BE2C (cell line): Measurements from ENCODE around the gene ADD2.

Experiments used
- DNase-seq: peaks from one replicate; pipeline ENCODE4 v3.0.0-alpha.2; 2020
- H3K27me3 ChIP-seq: fragments of 250-450 bp; sonication (Bioruptor Pico); 2 replicates; pipeline ENCODE4 v1.5.1; 2020; ENCODE audit warnings: mild to moderate bottlenecking
- H3K36me3 ChIP-seq: fragments of 250-450 bp; sonication (Bioruptor Pico); 2 replicates; pipeline ENCODE4 v1.5.1; 2020; ENCODE audit warnings: mild to moderate bottlenecking
- H3K4me1 ChIP-seq: fragments of 250-450 bp; sonication (Bioruptor Pico); 2 replicates; pipeline ENCODE4 v1.5.1; 2020
- H3K4me3 ChIP-seq: 2 replicates; pipeline ENCODE4 v1.5.1; 2011; ENCODE audit warnings: low read depth, low read length
- H3K9me3 ChIP-seq: fragments of 250-450 bp; sonication (Bioruptor Pico); 2 replicates; pipeline ENCODE4 v1.5.1; 2020
- TF ChIP-seq, protein P1 (sequence below): IDR thresholded peaks from 2 replicates; pipeline ENCODE4 v1.5.1; 2012; ENCODE audit warnings: mild to moderate bottlenecking, low read depth, low read length

The ADD2 gene

DNA sequence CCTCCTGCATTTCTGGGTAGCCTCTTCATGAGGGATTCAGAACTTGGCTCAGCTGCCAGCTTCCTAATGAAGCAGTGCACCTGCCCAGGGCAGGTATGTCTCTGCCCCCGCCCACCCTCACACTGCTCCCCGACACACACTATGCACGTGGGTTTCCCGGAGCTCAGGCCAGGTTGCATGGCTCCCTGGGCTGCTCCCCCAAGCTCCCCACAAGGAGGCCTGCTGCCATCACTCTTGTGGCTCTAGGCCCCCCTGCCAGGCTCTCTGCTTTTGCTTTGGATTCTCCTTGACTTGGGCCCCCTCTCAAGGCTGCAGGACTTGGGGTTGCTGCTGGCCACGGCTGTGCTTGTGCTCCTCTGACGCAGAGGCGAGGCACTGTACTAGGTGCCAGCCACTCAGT, 43.6 kb downstream of the ADD2 start:
- no peaks in the 10 kb centered on the region for H3K27me3 ChIP-seq
- H3K36me3 ChIP-seq, result no peaks in the 10 kb centered on the region
- H3K4me1 ChIP-seq, result no peaks in the 10 kb centered on the region
- no peaks in the 10 kb centered on the region for H3K9me3 ChIP-seq
- TF ChIP-seq, protein P1, sequence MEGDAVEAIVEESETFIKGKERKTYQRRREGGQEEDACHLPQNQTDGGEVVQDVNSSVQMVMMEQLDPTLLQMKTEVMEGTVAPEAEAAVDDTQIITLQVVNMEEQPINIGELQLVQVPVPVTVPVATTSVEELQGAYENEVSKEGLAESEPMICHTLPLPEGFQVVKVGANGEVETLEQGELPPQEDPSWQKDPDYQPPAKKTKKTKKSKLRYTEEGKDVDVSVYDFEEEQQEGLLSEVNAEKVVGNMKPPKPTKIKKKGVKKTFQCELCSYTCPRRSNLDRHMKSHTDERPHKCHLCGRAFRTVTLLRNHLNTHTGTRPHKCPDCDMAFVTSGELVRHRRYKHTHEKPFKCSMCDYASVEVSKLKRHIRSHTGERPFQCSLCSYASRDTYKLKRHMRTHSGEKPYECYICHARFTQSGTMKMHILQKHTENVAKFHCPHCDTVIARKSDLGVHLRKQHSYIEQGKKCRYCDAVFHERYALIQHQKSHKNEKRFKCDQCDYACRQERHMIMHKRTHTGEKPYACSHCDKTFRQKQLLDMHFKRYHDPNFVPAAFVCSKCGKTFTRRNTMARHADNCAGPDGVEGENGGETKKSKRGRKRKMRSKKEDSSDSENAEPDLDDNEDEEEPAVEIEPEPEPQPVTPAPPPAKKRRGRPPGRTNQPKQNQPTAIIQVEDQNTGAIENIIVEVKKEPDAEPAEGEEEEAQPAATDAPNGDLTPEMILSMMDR, result no peak
- H3K4me3 ChIP-seq, result no peak overlapping the region
- no peak for DNase-seq

DNA sequence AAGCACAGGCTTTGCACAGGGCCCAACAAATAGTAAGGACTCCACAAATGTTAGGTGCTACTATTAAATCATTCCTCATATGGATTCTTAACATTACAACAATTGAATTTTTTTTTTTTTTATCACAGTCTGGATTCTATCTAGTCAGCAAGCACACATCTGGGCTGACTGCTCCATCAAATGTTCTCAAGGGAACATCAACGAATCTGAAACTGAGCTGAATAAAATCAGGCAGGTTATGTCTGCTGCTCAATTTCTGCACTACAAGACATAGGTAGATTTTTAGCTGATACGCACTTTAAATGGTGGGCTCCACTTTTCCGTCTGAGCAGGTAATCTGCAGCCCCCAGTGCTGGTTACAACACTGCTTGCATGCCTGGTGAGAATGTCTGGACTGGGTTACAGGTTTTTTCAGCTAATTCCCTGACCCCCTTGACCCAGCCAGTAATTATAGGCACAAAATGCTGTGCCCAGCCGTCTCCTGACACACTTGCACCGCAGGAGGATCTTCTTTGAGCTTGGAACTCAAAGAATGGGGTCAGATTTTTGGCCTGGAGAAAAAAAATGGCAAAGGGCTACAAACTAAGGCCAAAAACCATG, 44.6 kb downstream of the ADD2 start:
- no peaks in the 10 kb centered on the region for H3K27me3 ChIP-seq
- TF ChIP-seq, protein P1, result no peak
- no peak overlapping the region for H3K4me3 ChIP-seq
- DNase-seq, result no peak
- no peaks in the 10 kb centered on the region for H3K9me3 ChIP-seq
- H3K4me1 ChIP-seq, result no peaks in the 10 kb centered on the region
- no peaks in the 10 kb centered on the region for H3K36me3 ChIP-seq

DNA sequence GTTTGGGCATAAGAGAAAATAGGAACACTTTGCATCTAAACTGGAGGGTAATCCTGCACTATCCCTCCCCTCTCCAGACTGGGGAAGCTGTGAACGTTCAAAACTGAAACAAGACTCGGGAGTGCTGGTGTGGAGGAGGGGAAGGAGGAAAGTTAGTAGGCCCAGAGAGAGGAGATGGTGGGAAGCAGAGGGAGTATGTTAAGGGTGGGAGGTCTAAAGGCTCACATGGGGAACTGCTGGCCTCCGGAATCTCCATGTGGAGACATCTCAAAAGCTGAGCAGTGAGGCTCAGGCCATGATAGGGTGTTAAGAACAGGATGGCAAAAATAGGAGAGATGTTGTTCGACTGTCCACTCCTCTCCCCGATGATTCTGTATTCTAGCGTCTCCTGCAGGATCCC, 47.9 kb downstream of the ADD2 start:
- Histone ChIP-seq H3K4me3 (no peak overlapping the region), H3K9me3 (no peaks in the 10 kb centered on the region), H3K36me3 (no peaks in the 10 kb centered on the region), H3K4me1 (no peaks in the 10 kb centered on the region), H3K27me3 (no peaks in the 10 kb centered on the region)
- DNase-seq, result no peak
- TF ChIP-seq, protein P1, result no peak

DNA sequence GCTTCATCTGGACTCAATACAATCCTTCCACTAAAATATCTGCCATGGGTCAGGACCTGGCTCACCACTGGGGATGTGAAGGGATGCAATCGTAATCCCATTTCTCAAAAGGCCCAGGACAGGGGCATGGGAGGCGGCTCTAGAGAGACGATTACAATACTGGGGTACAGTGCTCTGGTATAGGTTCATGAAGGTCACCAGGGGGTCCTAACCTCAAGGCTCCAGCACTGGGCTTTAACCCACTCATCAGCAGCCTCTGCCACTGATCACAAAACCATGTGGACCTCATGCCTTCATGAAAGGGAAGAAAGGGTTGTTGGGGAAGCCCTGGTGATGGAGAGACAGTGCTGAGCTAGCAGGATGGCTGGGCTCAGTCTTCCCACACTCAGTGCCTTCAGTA, 48.8 kb downstream of the ADD2 start:
- TF ChIP-seq, protein P1, result no peak
- no peak for DNase-seq
- Histone ChIP-seq H3K36me3 (no peaks in the 10 kb centered on the region), H3K9me3 (no peaks in the 10 kb centered on the region), H3K4me1 (no peaks in the 10 kb centered on the region), H3K4me3 (no peak overlapping the region), H3K27me3 (no peaks in the 10 kb centered on the region)

DNA sequence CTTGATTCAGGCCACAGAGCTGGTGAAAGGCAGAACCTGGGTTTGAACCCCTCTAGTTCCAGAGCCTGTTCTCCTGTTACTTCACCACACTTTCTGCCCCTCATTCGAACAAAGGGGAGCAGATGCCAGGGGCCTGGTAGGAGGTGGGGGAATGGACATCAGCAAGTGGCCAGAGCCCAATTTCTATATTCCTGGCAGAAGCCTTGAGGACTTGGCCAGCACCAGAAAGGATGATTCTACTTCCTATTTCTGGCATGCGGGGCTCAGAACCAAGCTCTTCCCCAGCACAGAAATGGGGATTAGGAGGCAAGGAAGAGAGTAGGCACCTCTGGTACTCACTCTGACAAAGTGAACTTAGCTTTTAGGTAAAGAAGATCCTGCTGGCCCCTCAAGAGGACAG, 49.3 kb downstream of the ADD2 start:
- TF ChIP-seq, protein P1, result no peak

DNA sequence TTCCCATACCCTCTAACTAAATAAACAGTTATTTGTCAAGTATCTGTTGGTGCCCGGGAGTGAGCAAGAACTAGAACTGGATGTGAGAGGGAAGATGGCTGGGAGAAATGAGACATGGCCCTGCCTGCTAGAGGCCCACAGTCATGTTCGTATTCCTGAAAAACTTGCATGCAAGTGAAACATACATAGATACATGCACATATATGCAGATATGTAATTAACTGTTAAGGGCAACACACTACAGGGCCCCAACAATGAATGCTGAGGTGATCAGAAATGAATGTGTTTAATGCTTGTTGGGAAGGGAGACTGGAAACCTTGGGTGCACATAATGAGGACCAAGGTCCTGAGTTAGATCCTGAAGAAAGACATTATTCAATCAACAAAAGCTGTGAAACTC, 49.8 kb downstream of the ADD2 start:
- H3K4me1 ChIP-seq, result no peaks in the 10 kb centered on the region
- TF ChIP-seq, protein P1, result no peak
- no peaks in the 10 kb centered on the region for H3K9me3 ChIP-seq
- no peak for DNase-seq
- H3K27me3 ChIP-seq, result no peaks in the 10 kb centered on the region
- no peak overlapping the region for H3K4me3 ChIP-seq
- H3K36me3 ChIP-seq, result no peaks in the 10 kb centered on the region

More for the DNA sequence above, 49.3 kb downstream of the ADD2 start:
- Histone ChIP-seq H3K9me3 (no peaks in the 10 kb centered on the region), H3K4me3 (no peak overlapping the region), H3K36me3 (no peaks in the 10 kb centered on the region), H3K27me3 (no peaks in the 10 kb centered on the region), H3K4me1 (no peaks in the 10 kb centered on the region)
- DNase-seq, result no peak
